ENCODE measurements around the gene HACD3.
"Not testable (repeated sequence)": the region's sequence is repeated elsewhere in the genome, so short reads cannot be mapped to it uniquely, and the experiment has no call there.

The HACD3 gene

GRCh38 chr15:65610871-65611718 lies 80.8 kb downstream of the HACD3 start, which contains the start of gene INTS14:
Gene INTS14, minus strand, starts transcription at chr15:65611131. Its CDS starts 3,751 bp downstream, at chr15:65607380.
- peak; percentile 94 for DNase-seq

GRCh38 chr15:65611888-65612615 lies 81.8 kb downstream of the HACD3 start:
- no peak for DNase-seq

GRCh38 chr15:65612616-65612946 lies 82.3 kb downstream of the HACD3 start:
- no peak for DNase-seq

GRCh38 chr15:65612949-65613744 lies 82.9 kb downstream of the HACD3 start:
- DNase-seq = no peak

- not testable (repeated sequence) for DNase-seq
These were observed 85.6 kb downstream of the HACD3 start for GRCh38 chr15:65615887-65616286.

GRCh38 chr15:65618560-65619109 lies 88.4 kb downstream of the HACD3 start:
- DNase-seq = no peak

- no peak for DNase-seq
These were observed 89.5 kb downstream of the HACD3 start for GRCh38 chr15:65619626-65620290.

GRCh38 chr15:65620833-65621232 lies 90.6 kb downstream of the HACD3 start:
- DNase-seq = no peak

- no peak for DNase-seq
These were observed 91.4 kb downstream of the HACD3 start, which contains the start of gene SLC24A1 for GRCh38 chr15:65621638-65622037. Gene SLC24A1, plus strand, starts transcription at chr15:65621938. Its CDS starts 2,143 bp downstream, at chr15:65624081.

GRCh38 chr15:65623103-65623502 lies 92.8 kb downstream of the HACD3 start:
- no peak for DNase-seq

- no peak for DNase-seq
These were observed 96.6 kb downstream of the HACD3 start for GRCh38 chr15:65626856-65627255.

Measured in activated T-cell treated with anti-CD3 and anti-CD28 coated beads, Interleukin-2, amount 50 U/mL, for 1 hour (primary cell).